ENCODE results near the gene RAMACL. TPM values are rescaled to one million over a fixed set of nuclear protein-coding genes. Genes with fewer than 3 reads are reported as not detected.
"Not testable (repeated sequence)": the region's sequence is repeated elsewhere in the genome, so short reads cannot be mapped to it uniquely, and the experiment has no call there.

RAMACL gene
- total RNA-seq, 1 experiment from 2014 or later: 2.2 TPM

- no peak for TF ChIP-seq CTCF (IDR thresholded peaks at IDR 0.05; ENCODE audit: unreplicated experiment)
- Mint-ChIP-seq H3K27ac (ENCODE audit: unreplicated experiment) (no peak overlapping the region), H3K36me3 (ENCODE audit: insufficient read depth, unreplicated experiment) (no peaks in the 10 kb centered on the region), H3K27me3 (ENCODE audit: unreplicated experiment) (no peaks in the 10 kb centered on the region), H3K4me1 (ENCODE audit: low read depth, unreplicated experiment) (peaks cover 8% of the 10 kb centered on the region), H3K4me3 (ENCODE audit: low read depth, unreplicated experiment) (no peak overlapping the region), H3K9me3 (ENCODE audit: low read depth, unreplicated experiment) (no peaks in the 10 kb centered on the region)
- no peak for DNase-seq
- CTCF ChIA-PET: interaction anchor here (1.2 kb wide), 1 partner anchor 39 kb away, joined by 3 read pairs; no protein-coding TSS in a partner anchor
- intact Hi-C loops (cut with micrococcal nuclease; ENCODE audit: unreplicated experiment): no loop called here
- no TSS peak for BruUV-seq (replicated peaks)
These were observed 2.3 kb downstream of the RAMACL start for GRCh38 chr6:166584155-166584554.

- H3K4me3 Mint-ChIP-seq (ENCODE audit: low read depth, unreplicated experiment): no peak overlapping the region
- DNase-seq: no peak
- CTCF ChIA-PET: no interaction called here
These were observed 3.1 kb downstream of the RAMACL start for GRCh38 chr6:166583230-166583965.

GRCh38 chr6:166582258-166582657 is 4.2 kb downstream of the RAMACL start:
- BruUV-seq (replicated peaks): no TSS peak

More at GRCh38 chr6:166583230-166583965, 3.1 kb downstream of the RAMACL start:
- BruUV-seq (replicated peaks): no TSS peak
- Mint-ChIP-seq H3K27ac (ENCODE audit: unreplicated experiment) (no peak overlapping the region), H3K27me3 (ENCODE audit: unreplicated experiment) (no peaks in the 10 kb centered on the region), H3K9me3 (ENCODE audit: low read depth, unreplicated experiment) (no peaks in the 10 kb centered on the region), H3K4me1 (ENCODE audit: low read depth, unreplicated experiment) (peaks cover under 1% of the 10 kb centered on the region), H3K36me3 (ENCODE audit: insufficient read depth, unreplicated experiment) (no peaks in the 10 kb centered on the region)
- intact Hi-C loops (cut with micrococcal nuclease; ENCODE audit: unreplicated experiment): no loop called here
- TF ChIP-seq CTCF (IDR thresholded peaks at IDR 0.05; ENCODE audit: unreplicated experiment): no peak

GRCh38 chr6:166581801-166582200 is 4.7 kb downstream of the RAMACL start:
- H3K27me3 Mint-ChIP-seq (ENCODE audit: unreplicated experiment); H3K4me1 Mint-ChIP-seq (ENCODE audit: low read depth, unreplicated experiment); CTCF ChIA-PET; intact Hi-C loops (cut with micrococcal nuclease; ENCODE audit: unreplicated experiment); BruUV-seq (replicated peaks); H3K36me3 Mint-ChIP-seq (ENCODE audit: insufficient read depth, unreplicated experiment); DNase-seq; H3K4me3 Mint-ChIP-seq (ENCODE audit: low read depth, unreplicated experiment); H3K9me3 Mint-ChIP-seq (ENCODE audit: low read depth, unreplicated experiment); H3K27ac Mint-ChIP-seq (ENCODE audit: unreplicated experiment): not testable (repeated sequence)

More at GRCh38 chr6:166582258-166582657, 4.2 kb downstream of the RAMACL start:
- intact Hi-C loops (cut with micrococcal nuclease; ENCODE audit: unreplicated experiment): no loop called here
- Mint-ChIP-seq H3K27ac (ENCODE audit: unreplicated experiment) (no peak overlapping the region), H3K27me3 (ENCODE audit: unreplicated experiment) (no peaks in the 10 kb centered on the region), H3K36me3 (ENCODE audit: insufficient read depth, unreplicated experiment) (no peaks in the 10 kb centered on the region), H3K9me3 (ENCODE audit: low read depth, unreplicated experiment) (no peaks in the 10 kb centered on the region), H3K4me1 (ENCODE audit: low read depth, unreplicated experiment) (no peaks in the 10 kb centered on the region), H3K4me3 (ENCODE audit: low read depth, unreplicated experiment) (no peak overlapping the region)
- CTCF ChIA-PET: no interaction called here
- TF ChIP-seq CTCF (IDR thresholded peaks at IDR 0.05; ENCODE audit: unreplicated experiment): no peak
- no peak for DNase-seq

- H3K27me3 Mint-ChIP-seq (ENCODE audit: unreplicated experiment): no peaks in the 10 kb centered on the region
- intact Hi-C loops (cut with micrococcal nuclease; ENCODE audit: unreplicated experiment): no loop called here
- no peaks in the 10 kb centered on the region for H3K36me3 Mint-ChIP-seq (ENCODE audit: insufficient read depth, unreplicated experiment)
- H3K4me3 Mint-ChIP-seq (ENCODE audit: low read depth, unreplicated experiment): no peak overlapping the region
- CTCF ChIA-PET: no interaction called here
- H3K4me1 Mint-ChIP-seq (ENCODE audit: low read depth, unreplicated experiment): no peaks in the 10 kb centered on the region
- H3K27ac Mint-ChIP-seq (ENCODE audit: unreplicated experiment): no peak overlapping the region
- peaks cover 1% of the 10 kb centered on the region for H3K9me3 Mint-ChIP-seq (ENCODE audit: low read depth, unreplicated experiment)
- BruUV-seq (replicated peaks): no TSS peak
- DNase-seq: no peak
- TF ChIP-seq CTCF (IDR thresholded peaks at IDR 0.05; ENCODE audit: unreplicated experiment): no peak
These were observed 5.4 kb downstream of the RAMACL start for GRCh38 chr6:166581091-166581511.

Measured in Calu3 (cell line).